HG03520 (cell line): ENCODE results near the gene POLK.
A peak's percentile ranks its signal among the peaks of the same experiment; 100 is the strongest.
"Not testable (repeated sequence)": the region's sequence is repeated elsewhere in the genome, so short reads cannot be mapped to it uniquely, and the experiment has no call there.

ENCODE experiments used
- ATAC-seq: cut with Tn5 transposase; IDR thresholded peaks from one replicate; pipeline ENCODE4 v1.9.1; 2021; ENCODE audit warnings: mild to moderate bottlenecking, moderate library complexity; ENCODE audit not compliant: unreplicated experiment

Gene POLK

GRCh38 chr5:75511435-75512382, at the start of gene POLK, which contains the start of gene CERT1:
Gene POLK (plus strand): TSS chr5:75511891.
Gene CERT1 (minus strand): TSS chr5:75511629. CDS start chr5:75511207, 422 bp downstream.
- peak; percentile 83 for ATAC-seq

DNA sequence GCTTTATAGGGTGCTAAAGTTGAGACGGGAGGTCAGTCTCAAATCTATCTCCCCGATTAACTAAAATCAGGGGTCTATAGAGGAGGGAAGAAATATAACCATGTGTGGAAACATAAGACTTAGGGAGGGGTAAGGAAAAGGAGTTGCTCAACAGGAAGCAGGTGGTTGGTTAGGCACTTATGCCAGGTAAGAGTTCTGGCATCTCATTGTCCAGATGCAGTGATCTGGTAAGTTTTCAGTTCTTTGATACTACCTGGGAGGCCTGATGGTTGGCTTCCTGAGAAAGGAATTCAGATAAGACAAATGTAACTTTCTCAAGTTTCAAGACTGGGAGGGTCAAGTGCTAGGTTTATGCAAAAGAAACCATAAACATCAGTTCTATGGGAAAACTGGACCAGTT, 48.0 kb upstream of the POLK start:
- no peak for ATAC-seq

GRCh38 chr5:75465480-75465879, 46.2 kb upstream of the POLK start:
- ATAC-seq, result no peak

- no peak for ATAC-seq
Observed at GRCh38 chr5:75466006-75466716, 45.5 kb upstream of the POLK start.

DNA sequence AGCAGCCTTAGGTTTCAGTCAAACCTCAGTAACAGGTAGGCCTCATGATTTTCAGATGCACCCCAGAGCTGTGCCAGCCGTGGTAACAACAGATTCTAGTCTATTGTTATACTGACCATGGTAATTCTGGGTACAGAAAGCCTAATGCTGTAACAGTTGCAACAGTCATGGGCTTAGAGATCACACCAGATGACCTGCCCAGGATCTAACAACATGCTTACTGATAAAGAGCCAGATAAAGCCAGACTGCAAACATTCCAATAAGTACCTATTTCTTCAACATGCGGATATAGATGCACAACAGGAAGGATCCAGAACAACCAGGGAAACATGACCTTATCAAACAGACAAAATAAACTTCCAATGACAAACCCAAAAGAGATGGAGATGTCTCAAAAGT, 43.1 kb upstream of the POLK start:
- ATAC-seq, result no peak

DNA sequence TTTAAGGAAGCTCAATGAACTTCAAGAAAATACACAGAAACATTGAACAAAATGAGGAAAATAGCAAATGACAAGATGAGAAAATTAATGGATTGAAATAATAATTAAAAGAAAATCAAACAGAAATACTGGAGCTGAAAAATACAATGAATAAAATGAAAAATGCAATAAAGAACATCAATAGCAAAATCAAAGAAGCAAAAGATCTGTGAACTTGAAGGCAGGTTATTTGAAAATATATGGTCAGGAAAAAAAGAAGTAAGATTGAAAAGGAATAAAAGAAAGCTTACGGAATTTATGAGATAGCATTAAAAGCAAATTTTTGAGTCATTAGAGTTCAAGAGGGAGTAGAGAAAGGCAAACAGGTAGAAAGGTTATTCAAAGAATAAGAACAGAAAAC, 42.7 kb upstream of the POLK start:
- no peak for ATAC-seq

- ATAC-seq, result no peak
Observed at GRCh38 chr5:75471193-75471592, 40.5 kb upstream of the POLK start.

DNA sequence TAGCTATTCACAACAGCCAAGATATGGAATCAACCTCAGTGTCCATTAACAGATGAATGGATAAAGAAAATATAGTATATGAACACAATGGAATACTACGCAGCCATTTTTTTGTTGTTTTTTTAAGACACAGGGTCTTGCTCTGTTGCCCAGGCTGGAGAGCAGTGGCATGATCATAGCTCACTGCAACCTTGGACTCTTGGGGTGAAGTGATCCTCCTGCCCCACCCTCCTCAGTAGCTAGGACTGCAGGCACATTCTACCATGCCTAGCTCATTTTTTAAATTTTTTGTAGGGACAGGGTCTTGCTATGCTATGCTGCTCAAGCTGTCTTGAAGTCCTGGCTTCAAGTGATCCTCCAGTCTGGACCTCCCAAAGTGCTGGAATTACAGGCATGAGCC, 38.7 kb upstream of the POLK start:
- ATAC-seq, result no peak

DNA sequence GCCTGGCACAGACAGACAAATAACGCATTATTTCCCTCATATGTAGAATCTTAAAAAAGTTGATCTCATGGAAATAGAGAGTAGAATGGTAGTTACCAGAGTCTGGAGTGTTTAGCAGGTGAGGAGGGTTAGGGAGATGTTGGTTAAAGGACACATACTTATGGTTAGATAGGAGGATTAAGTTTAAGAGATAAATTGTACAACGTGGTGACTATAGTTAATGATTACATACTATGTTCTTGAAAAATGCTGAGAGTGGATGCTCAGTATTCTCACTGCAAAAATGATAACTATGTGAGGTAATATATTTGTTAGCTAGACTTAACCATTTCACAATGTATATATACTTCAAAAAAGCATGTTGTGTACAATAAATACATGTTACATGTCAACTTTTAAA, 38.2 kb upstream of the POLK start:
- no peak for ATAC-seq

DNA sequence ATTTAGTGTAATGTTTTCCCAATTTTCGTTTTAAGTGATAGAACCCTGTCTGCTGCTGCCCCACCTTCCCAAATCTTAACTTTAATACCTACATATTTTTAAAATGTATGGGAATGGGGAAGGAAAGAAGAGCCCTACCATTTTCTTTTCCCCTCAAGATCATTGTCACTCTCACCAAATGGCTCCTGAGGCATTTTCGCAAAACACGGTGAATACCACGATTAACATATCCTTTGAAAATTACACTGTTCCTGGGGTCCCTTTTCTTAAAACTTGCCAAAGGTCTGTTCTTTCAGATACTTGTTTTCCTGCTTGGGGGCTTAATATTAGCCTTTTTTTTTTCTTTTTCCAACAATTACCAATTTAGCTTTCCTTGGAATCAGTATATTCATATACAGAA, 36.3 kb upstream of the POLK start:
- no peak for ATAC-seq

- ATAC-seq, result no peak
Observed at GRCh38 chr5:75481024-75481423, 30.7 kb upstream of the POLK start.

DNA sequence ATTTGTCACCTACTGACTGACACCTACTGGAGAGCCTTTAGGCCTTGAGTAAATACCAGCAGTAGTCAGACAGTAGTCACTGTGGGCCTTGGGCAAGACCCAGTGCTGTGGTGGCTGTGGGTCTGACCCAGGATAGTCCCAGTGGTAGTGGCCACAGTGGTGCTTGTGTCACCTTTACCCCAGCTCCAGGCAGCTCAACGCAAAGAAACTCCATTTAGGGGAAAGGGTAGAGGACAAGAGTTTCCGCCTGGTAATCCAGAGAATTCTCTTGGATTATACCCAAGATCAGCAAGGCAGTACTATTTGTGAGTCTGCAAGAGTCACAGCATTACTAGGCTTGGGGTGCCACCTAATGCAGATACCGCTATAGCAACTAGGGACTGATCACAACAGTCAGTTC, 29.2 kb upstream of the POLK start:
- ATAC-seq, result no peak

DNA sequence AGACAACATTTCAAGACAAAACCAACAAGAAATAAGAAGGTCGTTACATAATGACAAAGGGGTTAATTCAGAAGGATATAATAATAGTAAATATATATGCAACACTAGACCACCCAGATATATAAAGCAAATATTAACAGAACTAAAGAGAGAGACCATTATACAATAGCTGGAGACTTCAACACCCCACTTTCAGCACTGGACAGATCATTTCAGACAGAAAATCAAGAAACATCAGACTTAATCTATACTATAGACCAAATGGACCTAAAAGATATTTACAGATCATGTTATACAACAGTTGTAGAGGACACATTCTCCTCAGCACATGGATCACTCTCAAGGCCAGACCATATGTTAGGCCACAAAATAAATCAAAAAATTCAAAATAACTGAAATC, 27.1 kb upstream of the POLK start:
- no peak for ATAC-seq

DNA sequence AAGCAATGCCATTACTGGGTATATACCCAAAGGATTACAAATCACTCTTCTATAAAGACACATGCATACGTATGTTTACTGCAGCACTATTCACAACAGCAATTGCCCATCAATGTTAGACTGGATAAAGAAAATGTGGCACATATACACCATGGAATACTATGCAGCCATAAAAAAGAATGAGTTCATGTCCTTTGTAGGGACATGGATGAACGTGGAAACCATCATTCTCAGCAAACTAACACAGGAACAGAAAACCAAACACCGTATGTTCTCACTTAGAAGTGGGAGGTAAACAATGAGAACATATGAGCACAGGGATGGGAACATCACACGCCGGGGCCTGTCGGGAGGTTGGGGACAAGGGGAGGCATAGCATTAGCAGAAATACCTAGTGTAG, 21.8 kb upstream of the POLK start:
- not testable (repeated sequence) for ATAC-seq

DNA sequence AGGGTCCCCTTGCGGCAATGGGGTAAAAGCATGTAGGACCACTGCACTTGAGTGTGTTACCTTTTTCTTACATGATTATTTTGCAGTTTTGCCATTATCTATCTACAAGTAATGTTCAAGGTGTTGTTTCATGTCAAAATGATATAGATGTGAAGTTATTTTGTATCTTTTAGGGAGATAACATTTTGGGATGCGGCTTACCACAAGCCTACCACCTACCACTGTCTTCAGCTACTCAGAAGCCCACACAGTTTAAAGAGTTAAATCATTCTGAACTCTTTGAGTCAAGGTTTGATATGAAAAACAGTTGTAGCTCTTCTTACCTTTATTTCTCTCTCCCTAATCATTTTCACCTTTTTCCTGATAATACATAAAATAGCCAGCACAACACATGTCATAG, 20.1 kb upstream of the POLK start:
- no peak for ATAC-seq

- ATAC-seq, result no peak
Observed at GRCh38 chr5:75496026-75496425, 15.7 kb upstream of the POLK start.

DNA sequence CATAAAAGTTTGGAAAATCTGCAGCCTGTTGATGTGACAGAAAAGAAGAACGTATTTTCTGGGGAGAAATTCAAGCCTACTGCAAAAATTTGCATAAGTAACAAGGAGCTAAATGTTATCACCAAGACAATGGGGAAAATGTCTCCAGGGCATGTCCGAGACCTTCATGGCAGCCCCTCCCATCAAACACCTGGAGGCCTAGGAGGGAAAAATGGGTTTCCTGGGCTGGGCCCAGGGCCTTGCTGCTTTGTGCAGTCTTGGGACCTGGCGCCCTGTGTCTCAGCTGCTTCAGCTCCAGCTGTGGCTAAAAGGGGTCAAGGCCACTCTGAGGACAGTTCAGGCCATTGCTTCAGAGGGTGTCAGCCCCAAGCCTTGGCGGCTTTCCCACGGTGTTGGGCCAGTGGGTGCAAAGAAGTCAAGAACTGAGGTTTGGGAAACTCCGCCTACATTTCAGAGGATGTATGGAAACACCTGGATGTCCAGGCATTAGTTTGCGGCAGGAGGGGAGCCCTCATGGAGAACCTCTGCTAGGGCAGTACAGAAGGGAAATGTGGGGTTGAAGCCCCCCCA, 13.4 kb upstream of the POLK start:
- ATAC-seq, result no peak

DNA sequence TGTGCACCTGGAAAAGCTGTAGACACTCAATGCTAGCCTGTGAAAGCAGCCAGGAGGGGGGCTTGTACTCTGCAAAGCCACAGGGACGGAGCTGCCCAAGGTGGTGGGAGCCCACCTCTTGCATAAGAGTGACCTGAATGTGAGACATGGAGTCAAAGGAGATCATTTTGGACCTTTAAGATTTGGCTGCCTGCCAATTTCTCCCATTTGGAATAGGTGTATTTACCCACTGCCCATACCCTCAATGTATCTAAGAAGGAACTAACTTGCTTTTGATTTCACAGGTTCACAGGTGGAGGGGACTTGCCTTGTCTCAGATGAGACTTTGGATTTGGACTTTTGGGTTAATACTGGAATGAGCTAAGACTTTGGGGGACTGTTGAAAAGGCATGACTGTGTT, 12.8 kb upstream of the POLK start:
- not testable (repeated sequence) for ATAC-seq

- ATAC-seq, result not testable (repeated sequence)
Observed at GRCh38 chr5:75505112-75505511, 6.6 kb upstream of the POLK start.

DNA sequence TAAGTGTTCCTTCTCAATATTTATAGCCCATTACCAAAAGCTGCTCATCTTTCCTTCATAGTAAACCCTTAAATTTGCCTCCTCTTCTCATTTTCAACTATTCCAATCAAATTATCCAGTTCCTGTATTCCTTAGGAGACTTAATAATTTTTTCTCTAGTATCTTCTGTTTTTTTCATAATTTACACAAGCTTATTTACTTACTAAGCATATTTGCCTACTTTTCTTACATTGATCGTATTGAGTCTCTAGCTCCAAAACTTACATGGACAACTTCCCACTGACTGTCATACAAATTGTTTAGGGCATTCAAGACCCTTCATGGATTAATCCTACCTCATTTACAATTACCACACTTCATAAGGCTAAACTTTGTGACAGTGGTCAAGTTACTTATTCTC, 3.9 kb upstream of the POLK start:
- no peak for ATAC-seq

GRCh38 chr5:75509546-75509945, 2.1 kb upstream of the POLK start:
- ATAC-seq, result no peak

- ATAC-seq, result no peak
Observed at GRCh38 chr5:75509956-75510355, 1.7 kb upstream of the POLK start.
